ENCODE measurements around the gene GPR137B. TPM values are rescaled to one million over a fixed set of nuclear protein-coding genes. Genes with fewer than 3 reads are reported as not detected.

Gene GPR137B
- total and polyA plus RNA-seq, 2 of the 13 experiments (the other 11 are each of a cell fraction or from before 2014, with no cell fraction given) = 0.31 to 0.41 TPM

DNA sequence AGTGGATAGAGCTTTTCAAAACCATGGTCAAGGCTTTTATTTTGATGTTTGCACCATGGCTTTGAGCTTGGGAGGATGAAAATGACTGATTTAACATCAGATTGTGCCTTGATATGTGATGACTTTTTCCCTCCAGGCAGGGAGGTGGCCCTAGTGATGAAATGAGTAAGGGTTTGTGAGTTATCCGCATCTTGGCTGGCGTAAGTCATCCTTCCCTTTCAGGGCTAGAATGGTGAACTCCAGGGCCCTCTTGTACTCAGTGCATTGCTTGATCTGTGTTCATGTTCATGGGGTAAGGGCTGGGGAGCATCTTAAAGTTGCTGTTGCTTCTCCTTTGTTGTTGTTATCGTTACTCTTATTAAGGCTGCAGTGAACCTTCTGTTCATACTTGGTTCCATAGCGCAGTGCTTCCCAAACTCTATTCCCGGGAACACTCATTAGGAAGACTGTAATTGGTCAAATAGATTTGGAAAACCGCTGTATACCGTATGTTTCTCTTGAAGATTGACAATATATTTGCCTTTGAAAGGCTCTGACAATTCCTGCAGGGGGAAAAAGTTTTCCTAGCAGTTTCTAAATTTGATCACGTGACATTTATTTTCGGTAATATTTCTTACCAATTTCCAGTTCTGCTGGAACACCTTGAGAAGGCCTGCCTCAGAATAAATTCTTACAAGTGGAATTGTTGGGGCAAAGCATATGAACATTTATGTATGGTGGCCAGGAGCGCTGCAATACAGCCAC lies 23.1 kb downstream of the GPR137B start:
- Histone ChIP-seq H3K4me3 (replicated peaks in 1 of 3; ENCODE audit: insufficient read depth in 1 of 3, low read depth in 2 of 3, low read length in 3 of 3) (no peak overlapping the region), H3K9ac (ENCODE audit: insufficient read depth, low read depth, low read length) (no peak overlapping the region), H2AFZ (ENCODE audit: low read length) (no peak overlapping the region), H3K9me3 (ENCODE audit: low read length) (peaks cover 17% of the 10 kb centered on the region), H3K79me2 (ENCODE audit: insufficient read depth, low read length) (no peaks in the 10 kb centered on the region), H4K20me1 (ENCODE audit: insufficient read depth, low read length) (no peaks in the 10 kb centered on the region), H3K4me2 (ENCODE audit: low read depth, low read length) (no peak overlapping the region), H3K27me3 (ENCODE audit: control insufficient read depth in 1 of 2, insufficient read depth in 2 of 2, low read length in 2 of 2) (0 out of 5 replicates have a peak, but pooled peaks cover 0 to 3% of the 10 kb centered on the region in 2 experiments), H3K27ac (ENCODE audit: extremely low read length, insufficient read depth, low read length) (no peak overlapping the region), H3K4me1 (ENCODE audit: insufficient read depth, low read length) (peaks cover 13% of the 10 kb centered on the region), H3K36me3 (replicated peaks in 1 of 2; ENCODE audit: control insufficient read depth in 1 of 2, insufficient read depth in 2 of 2, low read length in 2 of 2) (no peaks in the 10 kb centered on the region)
- in situ Hi-C loops (cut with HindIII; ENCODE audit: extremely low pct_ligation_motif_present, low pct_unique_long_range_greater_than_20kb) (no loop called here), intact Hi-C loops (cut with micrococcal nuclease; ENCODE audit: unreplicated experiment) (no loop called here)
- POLR2A ChIA-PET = no interaction called here
- ATAC-seq (no peak), FAIRE-seq (no peak), DNase-seq (ENCODE audit: low spot score) (no peak)
- CTCF ChIA-PET (ENCODE audit: low intra/inter-chr PET ratio, low total read pairs) = no interaction called here
- BruUV-seq (replicated peaks) = no TSS peak
- 50% methylated on average over 10 of the region's 10 CpGs for WGBS (ENCODE audit: low lambda C conversion rate)
- TF ChIP-seq, protein P1, sequence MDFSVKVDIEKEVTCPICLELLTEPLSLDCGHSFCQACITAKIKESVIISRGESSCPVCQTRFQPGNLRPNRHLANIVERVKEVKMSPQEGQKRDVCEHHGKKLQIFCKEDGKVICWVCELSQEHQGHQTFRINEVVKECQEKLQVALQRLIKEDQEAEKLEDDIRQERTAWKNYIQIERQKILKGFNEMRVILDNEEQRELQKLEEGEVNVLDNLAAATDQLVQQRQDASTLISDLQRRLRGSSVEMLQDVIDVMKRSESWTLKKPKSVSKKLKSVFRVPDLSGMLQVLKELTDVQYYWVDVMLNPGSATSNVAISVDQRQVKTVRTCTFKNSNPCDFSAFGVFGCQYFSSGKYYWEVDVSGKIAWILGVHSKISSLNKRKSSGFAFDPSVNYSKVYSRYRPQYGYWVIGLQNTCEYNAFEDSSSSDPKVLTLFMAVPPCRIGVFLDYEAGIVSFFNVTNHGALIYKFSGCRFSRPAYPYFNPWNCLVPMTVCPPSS (IDR thresholded peaks at IDR 0.05) = no peak
- TF ChIP-seq RAD51 (IDR thresholded peaks at IDR 0.05; ENCODE audit: borderline replicate concordance) = peak; percentile 71
- TF ChIP-seq, protein P2, sequence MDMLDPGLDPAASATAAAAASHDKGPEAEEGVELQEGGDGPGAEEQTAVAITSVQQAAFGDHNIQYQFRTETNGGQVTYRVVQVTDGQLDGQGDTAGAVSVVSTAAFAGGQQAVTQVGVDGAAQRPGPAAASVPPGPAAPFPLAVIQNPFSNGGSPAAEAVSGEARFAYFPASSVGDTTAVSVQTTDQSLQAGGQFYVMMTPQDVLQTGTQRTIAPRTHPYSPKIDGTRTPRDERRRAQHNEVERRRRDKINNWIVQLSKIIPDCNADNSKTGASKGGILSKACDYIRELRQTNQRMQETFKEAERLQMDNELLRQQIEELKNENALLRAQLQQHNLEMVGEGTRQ (IDR thresholded peaks at IDR 0.05; ENCODE audit: low read depth, low read length) = 0 out of 2 replicates have a peak, but pooled peaks have one; percentile 4
- TF ChIP-seq, protein P2 (CRISPR knock-in tag; IDR thresholded peaks at IDR 0.05; ENCODE audit: borderline replicate concordance) = no peak

Measured in HepG2 (cell line).